Nephron (organoid): Measurements from ENCODE around the gene OR1F1.
"Not testable (repeated sequence)": the region's sequence is repeated elsewhere in the genome, so short reads cannot be mapped to it uniquely, and the experiment has no call there.

Source experiments
- H3K27ac Mint-ChIP-seq, 3 experiments: 2 replicates each; pipeline ENCODE4 v1.8.0; 2020; ENCODE audit warnings: mixed read lengths in 3 of 3, mild to moderate bottlenecking in 2 of 3, moderate library complexity in 1 of 3
- H3K27me3 Mint-ChIP-seq: 2 replicates; pipeline ENCODE4 v1.8.0; 2021; ENCODE audit warnings: low read depth, mild to moderate bottlenecking, moderate library complexity, mixed read lengths
- H3K36me3 Mint-ChIP-seq: 2 replicates; pipeline ENCODE4 v1.8.0; 2020; ENCODE audit warnings: low read depth, mixed read lengths
- H3K4me1 Mint-ChIP-seq: 2 replicates; pipeline ENCODE4 v1.8.0; 2020; ENCODE audit warnings: mixed read lengths
- H3K4me3 Mint-ChIP-seq, 3 experiments: 2 replicates each; pipeline ENCODE4 v1.8.0; 2020; ENCODE audit warnings: mild to moderate bottlenecking in 3 of 3, mixed read lengths in 3 of 3, moderate library complexity in 2 of 3
- H3K9me3 Mint-ChIP-seq: 2 replicates; pipeline ENCODE4 v1.8.0; 2020; ENCODE audit warnings: mixed read lengths
- CTCF ChIP-seq, 3 experiments: fragments of 200-600 bp; sonication (generic); IDR thresholded peaks; one replicate each; pipeline ENCODE4 v1.5.0; 2021; ENCODE audit warnings: antibody characterized with exemption in 3 of 3; ENCODE audit not compliant: unreplicated experiment in 3 of 3

Gene OR1F1

GRCh38 chr16:3192476-3193019 lies 4.5 kb downstream of the OR1F1 start:
- Mint-ChIP-seq H3K9me3 (peaks cover 6% of the 10 kb centered on the region), H3K36me3 (peaks cover 5% of the 10 kb centered on the region), H3K27ac (no peak overlapping the region), H3K4me1 (peaks cover 15% of the 10 kb centered on the region), H3K4me3 (no peak overlapping the region), H3K27me3 (peaks cover 95% of the 10 kb centered on the region)
- TF ChIP-seq CTCF (IDR thresholded peaks at IDR 0.05; ENCODE audit: unreplicated experiment in 3 of 3): no peak

- peaks cover 5% of the 10 kb centered on the region for H3K36me3 Mint-ChIP-seq
- peaks cover 7% of the 10 kb centered on the region for H3K4me1 Mint-ChIP-seq
- no peak for TF ChIP-seq CTCF (IDR thresholded peaks at IDR 0.05; ENCODE audit: unreplicated experiment in 3 of 3)
- no peak overlapping the region for H3K27ac Mint-ChIP-seq
- H3K9me3 Mint-ChIP-seq: peaks cover 6% of the 10 kb centered on the region
- no peak overlapping the region for H3K4me3 Mint-ChIP-seq
- H3K27me3 Mint-ChIP-seq: peaks cover 92% of the 10 kb centered on the region
These were observed 5.5 kb downstream of the OR1F1 start for GRCh38 chr16:3193221-3194212.

DNA sequence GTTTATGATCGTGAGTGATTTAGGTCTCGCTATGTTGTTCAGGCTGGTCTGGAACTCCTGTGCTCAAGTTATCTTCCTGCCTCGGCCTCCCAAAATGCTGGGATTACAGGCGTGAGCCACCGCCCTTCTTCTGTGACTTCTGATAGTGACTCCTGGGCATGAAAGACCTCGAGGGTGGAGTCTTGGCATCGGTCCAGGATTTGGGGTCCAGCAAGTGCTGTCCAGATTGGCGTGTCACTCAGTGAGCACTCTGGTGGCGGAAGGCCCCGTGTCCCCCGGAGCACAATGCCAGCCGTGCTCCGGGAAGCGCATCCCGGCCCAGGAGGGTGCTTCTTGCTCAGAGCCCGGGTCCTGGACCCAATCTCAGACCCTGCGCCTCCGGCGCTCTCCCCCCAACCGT lies 6.8 kb downstream of the OR1F1 start:
- peaks cover 4% of the 10 kb centered on the region for H3K4me1 Mint-ChIP-seq
- no peak overlapping the region for H3K4me3 Mint-ChIP-seq
- no peak for TF ChIP-seq CTCF (IDR thresholded peaks at IDR 0.05; ENCODE audit: unreplicated experiment in 3 of 3)
- peaks cover 5% of the 10 kb centered on the region for H3K36me3 Mint-ChIP-seq
- no peak overlapping the region for H3K27ac Mint-ChIP-seq
- H3K27me3 Mint-ChIP-seq: peaks cover 86% of the 10 kb centered on the region
- H3K9me3 Mint-ChIP-seq: peaks cover 6% of the 10 kb centered on the region

DNA sequence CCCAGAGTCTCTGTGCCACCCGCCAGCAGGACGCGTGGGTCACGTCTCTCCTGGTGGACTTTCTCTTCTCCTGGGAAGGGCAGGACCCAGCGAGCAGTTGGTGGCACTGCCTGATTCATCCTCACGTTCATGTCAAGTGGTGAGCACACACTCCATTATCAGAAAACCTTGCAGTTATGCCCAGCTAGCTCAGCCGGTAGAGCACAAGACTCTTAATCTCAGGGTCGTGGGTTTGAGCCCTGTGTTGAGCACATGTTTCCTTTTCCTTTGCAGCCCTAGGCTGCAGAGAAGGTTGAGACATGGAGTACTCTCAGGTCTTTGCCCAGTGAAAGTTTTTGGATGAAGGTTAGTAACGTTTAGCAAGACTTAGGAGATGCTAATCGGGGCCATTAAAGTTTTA lies 8.0 kb downstream of the OR1F1 start:
- TF ChIP-seq CTCF (IDR thresholded peaks at IDR 0.05; ENCODE audit: unreplicated experiment in 3 of 3): no peak
- Mint-ChIP-seq H3K27ac (no peak overlapping the region), H3K36me3 (peaks cover 2% of the 10 kb centered on the region), H3K4me3 (no peak overlapping the region), H3K9me3 (peaks cover 6% of the 10 kb centered on the region), H3K4me1 (no peaks in the 10 kb centered on the region), H3K27me3 (peaks cover 85% of the 10 kb centered on the region)

DNA sequence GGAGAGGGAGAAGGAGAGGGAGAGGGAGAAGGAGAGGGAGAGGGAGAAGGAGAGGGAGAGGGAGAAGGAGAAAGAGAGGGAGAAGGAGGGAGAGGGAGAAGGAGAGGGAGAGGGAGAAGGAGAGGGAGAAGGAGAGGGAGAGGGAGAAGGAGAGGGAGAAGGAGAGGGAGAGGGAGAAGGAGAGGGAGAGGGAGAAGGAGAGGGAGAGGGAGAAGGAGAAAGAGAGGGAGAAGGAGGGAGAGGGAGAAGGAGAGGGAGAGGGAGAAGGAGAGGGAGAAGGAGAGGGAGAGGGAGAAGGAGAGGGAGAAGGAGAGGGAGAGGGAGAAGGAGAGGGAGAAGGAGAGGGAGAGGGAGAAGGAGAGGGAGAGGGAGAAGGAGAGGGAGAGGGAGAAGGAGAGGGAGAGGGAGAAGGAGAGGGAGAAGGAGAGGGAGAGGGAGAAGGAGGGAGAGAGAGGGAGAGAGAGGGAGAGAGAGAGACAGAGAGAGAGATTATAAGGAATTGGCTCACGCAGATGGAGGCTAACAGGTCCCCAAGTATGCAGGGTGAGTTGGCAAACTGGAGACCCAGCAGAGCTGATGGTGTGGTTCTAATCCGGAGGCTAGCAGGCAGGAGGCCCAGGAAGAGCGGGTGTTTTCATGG lies 9.8 kb downstream of the OR1F1 start:
- peaks cover 77% of the 10 kb centered on the region for H3K27me3 Mint-ChIP-seq
- not testable (repeated sequence) for H3K27ac Mint-ChIP-seq, H3K4me3 Mint-ChIP-seq, H3K4me1 Mint-ChIP-seq, H3K9me3 Mint-ChIP-seq, H3K36me3 Mint-ChIP-seq

- peaks cover 70% of the 10 kb centered on the region for H3K27me3 Mint-ChIP-seq
- no peaks in the 10 kb centered on the region for H3K36me3 Mint-ChIP-seq
- H3K4me1 Mint-ChIP-seq: no peaks in the 10 kb centered on the region
- H3K27ac Mint-ChIP-seq: no peak overlapping the region
- peaks cover 5% of the 10 kb centered on the region for H3K9me3 Mint-ChIP-seq
- no peak overlapping the region for H3K4me3 Mint-ChIP-seq
- no peak for TF ChIP-seq CTCF (IDR thresholded peaks at IDR 0.05; ENCODE audit: unreplicated experiment in 3 of 3)
These were observed 10.5 kb downstream of the OR1F1 start for GRCh38 chr16:3198334-3199072.
